ENCODE data around the gene ACTRT2. TPM values are rescaled to one million over a fixed set of nuclear protein-coding genes. Genes with fewer than 3 reads are reported as not detected.

The ACTRT2 gene
- polyA plus RNA-seq, 1 of the 3 experiments (the other 2 are of a cell fraction), result not detected

DNA sequence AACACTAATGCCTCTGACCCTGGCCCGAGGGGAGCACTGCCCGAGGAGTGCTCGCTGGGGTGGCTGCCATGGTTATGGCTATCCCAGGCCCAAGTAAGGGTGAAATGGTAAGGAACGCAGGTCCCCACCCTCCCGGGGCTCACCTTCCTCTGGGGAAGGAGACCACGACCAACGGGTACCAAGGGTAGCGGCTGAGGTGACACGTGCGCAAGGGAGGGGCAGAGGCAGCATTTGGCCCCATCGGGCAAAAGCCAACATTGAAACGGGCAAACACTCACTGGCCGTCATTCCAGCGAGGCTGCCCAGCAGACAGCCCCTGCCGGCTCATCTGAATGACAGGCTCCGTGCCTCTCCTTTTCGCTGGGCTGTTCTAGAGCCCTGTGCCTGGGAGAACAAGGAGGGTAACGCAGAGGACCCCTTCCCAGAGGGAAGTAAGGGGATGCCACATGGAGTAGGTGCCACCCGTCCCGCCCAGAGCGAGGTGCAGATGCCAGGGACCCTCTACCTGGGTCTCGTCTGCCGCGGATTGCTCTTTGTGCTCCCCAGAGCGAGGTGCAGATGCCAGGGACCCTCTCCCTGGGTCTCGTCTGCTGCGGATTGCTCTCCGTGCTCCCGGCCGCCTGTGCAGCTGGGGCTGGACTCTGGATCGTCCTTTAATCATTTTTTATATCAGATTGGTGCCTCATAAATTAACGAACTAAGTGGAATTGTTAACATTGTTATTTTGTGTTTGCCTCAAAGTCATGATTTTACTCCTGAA lies 16.2 kb downstream of the ACTRT2 start:
- WGBS (ENCODE audit: low lambda C conversion rate), result 7% methylated on average over 12 of the region's 32 CpGs
- no peak overlapping the region for H3K9ac ChIP-seq
- no peaks in the 10 kb centered on the region for H4K20me1 ChIP-seq (ENCODE audit: insufficient read depth)
- TF ChIP-seq NFIC (IDR thresholded peaks at IDR 0.05; ENCODE audit: borderline replicate concordance) (no peak), EZH2phosphoT487 (IDR thresholded peaks at IDR 0.05; ENCODE audit: borderline replicate concordance, low read depth) (no peak), RXRA (IDR thresholded peaks at IDR 0.05; ENCODE audit: borderline replicate concordance, low read depth) (no peak), RFX5 (IDR thresholded peaks at IDR 0.05; ENCODE audit: low read length) (no peak), SMC3 (IDR thresholded peaks at IDR 0.05; ENCODE audit: low read depth, low read length) (no peak), FOSL2 (IDR thresholded peaks at IDR 0.05; ENCODE audit: borderline replicate concordance, low read depth) (no peak), YY1 (IDR thresholded peaks at IDR 0.05; ENCODE audit: low read depth) (no peak), FOXJ3 (CRISPR knock-in tag; IDR thresholded peaks at IDR 0.05) (no peak), MEF2A (IDR thresholded peaks at IDR 0.05; ENCODE audit: borderline replicate concordance, low read depth) (no peak), SIN3A (IDR thresholded peaks at IDR 0.05; ENCODE audit: borderline replicate concordance, low read depth, low read length) (no peak)
- TF ChIP-seq, protein P1, sequence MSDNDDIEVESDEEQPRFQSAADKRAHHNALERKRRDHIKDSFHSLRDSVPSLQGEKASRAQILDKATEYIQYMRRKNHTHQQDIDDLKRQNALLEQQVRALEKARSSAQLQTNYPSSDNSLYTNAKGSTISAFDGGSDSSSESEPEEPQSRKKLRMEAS (IDR thresholded peaks at IDR 0.05; ENCODE audit: low read depth), result no peak
- H3K36me3 ChIP-seq (replicated peaks in 1 of 2; ENCODE audit: control insufficient read depth in 1 of 2, insufficient read depth in 2 of 2, low read length in 1 of 2), result no peaks in the 10 kb centered on the region
- no peaks in the 10 kb centered on the region for H3K9me2 ChIP-seq
- no peak overlapping the region for H3K4me2 ChIP-seq
- CTCF ChIA-PET, result interaction anchor here (1.2 to 1.3 kb wide), 2 partner anchors 9 to 25 kb away, joined by 3 read pairs; no protein-coding TSS in a partner anchor
- H3K4me3 ChIP-seq (ENCODE audit: low read depth in 2 of 2, low read length in 1 of 2), result no peak overlapping the region
- no peak overlapping the region for H2AFZ ChIP-seq (ENCODE audit: low read depth)
- H3K79me2 ChIP-seq (ENCODE audit: insufficient read depth), result no peaks in the 10 kb centered on the region
- no peak for DNase-seq
- H3K9me3 ChIP-seq, result no peaks in the 10 kb centered on the region
- POLR2A ChIA-PET, result no interaction called here
- no peaks in the 10 kb centered on the region for H3K27me3 ChIP-seq (ENCODE audit: insufficient read depth)
- no peaks in the 10 kb centered on the region for H3F3A ChIP-seq (replicated peaks; ENCODE audit: insufficient read depth)
- no peaks in the 10 kb centered on the region for H3K4me1 ChIP-seq (ENCODE audit: control insufficient read depth in 1 of 2, insufficient read depth in 2 of 2, low read depth in 1 of 2, low read length in 1 of 2)
- H3K27ac ChIP-seq (ENCODE audit: low read depth in 2 of 2, low read length in 1 of 2), result no peak overlapping the region

GRCh38 chr1:3038113-3038551 lies 16.9 kb downstream of the ACTRT2 start:
- DNase-seq, result no peak
- 10% methylated on average over 8 of the region's 11 CpGs for WGBS (ENCODE audit: low lambda C conversion rate)
- ChIA-PET POLR2A (no interaction called here), CTCF (interaction anchor here (1.3 kb wide), 1 partner anchor 10 kb away, joined by 3 read pairs; no protein-coding TSS in a partner anchor)
- Histone ChIP-seq H3K4me3 (ENCODE audit: low read depth in 2 of 2, low read length in 1 of 2) (no peak overlapping the region), H3K27me3 (ENCODE audit: insufficient read depth) (no peaks in the 10 kb centered on the region), H3K27ac (ENCODE audit: low read depth in 2 of 2, low read length in 1 of 2) (no peak overlapping the region), H3K79me2 (ENCODE audit: insufficient read depth) (no peaks in the 10 kb centered on the region), H3K9ac (no peak overlapping the region), H4K20me1 (ENCODE audit: insufficient read depth) (no peaks in the 10 kb centered on the region), H3F3A (replicated peaks; ENCODE audit: insufficient read depth) (no peaks in the 10 kb centered on the region), H3K36me3 (replicated peaks in 1 of 2; ENCODE audit: control insufficient read depth in 1 of 2, insufficient read depth in 2 of 2, low read length in 1 of 2) (no peaks in the 10 kb centered on the region), H2AFZ (ENCODE audit: low read depth) (no peak overlapping the region), H3K9me2 (no peaks in the 10 kb centered on the region), H3K9me3 (no peaks in the 10 kb centered on the region), H3K4me2 (no peak overlapping the region), H3K4me1 (ENCODE audit: control insufficient read depth in 1 of 2, insufficient read depth in 2 of 2, low read depth in 1 of 2, low read length in 1 of 2) (no peaks in the 10 kb centered on the region)
- TF ChIP-seq TEAD4 (IDR thresholded peaks at IDR 0.05; ENCODE audit: borderline replicate concordance, insufficient read depth) (no peak), RAD21 (IDR thresholded peaks at IDR 0.05; ENCODE audit: low read length) (no peak), ELF1 (IDR thresholded peaks at IDR 0.05) (no peak), TCF12 (IDR thresholded peaks at IDR 0.05) (no peak), REST (IDR thresholded peaks at IDR 0.05; ENCODE audit: low read depth, low read length) (no peak), EZH2phosphoT487 (IDR thresholded peaks at IDR 0.05; ENCODE audit: borderline replicate concordance, low read depth) (no peak), RFX5 (IDR thresholded peaks at IDR 0.05; ENCODE audit: low read length) (no peak), FOXM1 (IDR thresholded peaks at IDR 0.05; ENCODE audit: low read depth) (no peak), USF2 (IDR thresholded peaks at IDR 0.05; ENCODE audit: borderline replicate concordance, low read depth, low read length) (no peak), RXRA (IDR thresholded peaks at IDR 0.05; ENCODE audit: borderline replicate concordance, low read depth) (no peak), POLR2AphosphoS5 (IDR thresholded peaks at IDR 0.05; ENCODE audit: low read depth, low read length) (no peak), CHD2 (IDR thresholded peaks at IDR 0.05; ENCODE audit: low read length, partially characterized antibody) (no peak)
- TF ChIP-seq, protein P2, sequence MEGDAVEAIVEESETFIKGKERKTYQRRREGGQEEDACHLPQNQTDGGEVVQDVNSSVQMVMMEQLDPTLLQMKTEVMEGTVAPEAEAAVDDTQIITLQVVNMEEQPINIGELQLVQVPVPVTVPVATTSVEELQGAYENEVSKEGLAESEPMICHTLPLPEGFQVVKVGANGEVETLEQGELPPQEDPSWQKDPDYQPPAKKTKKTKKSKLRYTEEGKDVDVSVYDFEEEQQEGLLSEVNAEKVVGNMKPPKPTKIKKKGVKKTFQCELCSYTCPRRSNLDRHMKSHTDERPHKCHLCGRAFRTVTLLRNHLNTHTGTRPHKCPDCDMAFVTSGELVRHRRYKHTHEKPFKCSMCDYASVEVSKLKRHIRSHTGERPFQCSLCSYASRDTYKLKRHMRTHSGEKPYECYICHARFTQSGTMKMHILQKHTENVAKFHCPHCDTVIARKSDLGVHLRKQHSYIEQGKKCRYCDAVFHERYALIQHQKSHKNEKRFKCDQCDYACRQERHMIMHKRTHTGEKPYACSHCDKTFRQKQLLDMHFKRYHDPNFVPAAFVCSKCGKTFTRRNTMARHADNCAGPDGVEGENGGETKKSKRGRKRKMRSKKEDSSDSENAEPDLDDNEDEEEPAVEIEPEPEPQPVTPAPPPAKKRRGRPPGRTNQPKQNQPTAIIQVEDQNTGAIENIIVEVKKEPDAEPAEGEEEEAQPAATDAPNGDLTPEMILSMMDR (IDR thresholded peaks at IDR 0.05), result no peak

Data from SK-N-SH (cell line).